GM18498 (cell line): ENCODE measurements around the gene TMEM236.
"Not testable (repeated sequence)": the region's sequence is repeated elsewhere in the genome, so short reads cannot be mapped to it uniquely, and the experiment has no call there.

Experiments used
- ATAC-seq: cut with Tn5 transposase; IDR thresholded peaks from one replicate; pipeline ENCODE4 v1.9.1; 2021; ENCODE audit warnings: mild to moderate bottlenecking, moderate library complexity; ENCODE audit not compliant: unreplicated experiment

Gene TMEM236

GRCh38 chr10:17751781-17752445, at the start of gene TMEM236:
TMEM236 (plus strand) TSS chr10:17752201; CDS start chr10:17752296, 95 bp downstream.
- no peak for ATAC-seq

GRCh38 chr10:17703706-17704105, 48.3 kb upstream of the TMEM236 start:
- ATAC-seq, result no peak

- no peak for ATAC-seq
Observed at GRCh38 chr10:17708821-17709220, 43.2 kb upstream of the TMEM236 start.

- ATAC-seq, result no peak
Observed at GRCh38 chr10:17709492-17709891, 42.5 kb upstream of the TMEM236 start.

GRCh38 chr10:17710181-17710580, 41.8 kb upstream of the TMEM236 start:
- ATAC-seq, result no peak

- no peak for ATAC-seq
Observed at GRCh38 chr10:17712053-17712452, 39.9 kb upstream of the TMEM236 start.

GRCh38 chr10:17712717-17713471, 39.1 kb upstream of the TMEM236 start:
- ATAC-seq, result no peak

GRCh38 chr10:17713758-17714157, 38.2 kb upstream of the TMEM236 start:
- ATAC-seq, result no peak

- ATAC-seq, result no peak
Observed at GRCh38 chr10:17716161-17716560, 35.8 kb upstream of the TMEM236 start.

GRCh38 chr10:17722317-17723014, 29.5 kb upstream of the TMEM236 start:
- ATAC-seq, result not testable (repeated sequence)

GRCh38 chr10:17725703-17726102, 26.3 kb upstream of the TMEM236 start:
- no peak for ATAC-seq

GRCh38 chr10:17729630-17730029, 22.4 kb upstream of the TMEM236 start:
- no peak for ATAC-seq

GRCh38 chr10:17730667-17731066, 21.3 kb upstream of the TMEM236 start:
- ATAC-seq, result no peak

GRCh38 chr10:17731331-17732020, 20.5 kb upstream of the TMEM236 start:
- no peak for ATAC-seq

- no peak for ATAC-seq
Observed at GRCh38 chr10:17733620-17734019, 18.4 kb upstream of the TMEM236 start.

- ATAC-seq, result no peak
Observed at GRCh38 chr10:17734432-17735080, 17.4 kb upstream of the TMEM236 start.

- no peak for ATAC-seq
Observed at GRCh38 chr10:17735166-17735941, 16.6 kb upstream of the TMEM236 start.

GRCh38 chr10:17736223-17736622, 15.8 kb upstream of the TMEM236 start:
- no peak for ATAC-seq

- ATAC-seq, result peak; percentile 59
Observed at GRCh38 chr10:17737027-17737965, 14.7 kb upstream of the TMEM236 start.
